PC-3 (cell line): Measurements from ENCODE around the gene CEBPA.

Experiments used
- EZH2 ChIP-seq: fragments of 300-600 bp; sonication (generic); IDR thresholded peaks from one replicate; pipeline ENCODE4 v1.6.1; 2017; ENCODE audit warnings: antibody characterized with exemption, mild to moderate bottlenecking, low read length; ENCODE audit not compliant: unreplicated experiment
- TF ChIP-seq, protein P1 (sequence below): fragments of 300-600 bp; sonication (generic); conservative IDR thresholded peaks from 2 replicates; pipeline ENCODE4 v1.5.1; 2017; ENCODE audit warnings: antibody characterized with exemption, low read depth, mild to moderate bottlenecking, low read length

DNA sequence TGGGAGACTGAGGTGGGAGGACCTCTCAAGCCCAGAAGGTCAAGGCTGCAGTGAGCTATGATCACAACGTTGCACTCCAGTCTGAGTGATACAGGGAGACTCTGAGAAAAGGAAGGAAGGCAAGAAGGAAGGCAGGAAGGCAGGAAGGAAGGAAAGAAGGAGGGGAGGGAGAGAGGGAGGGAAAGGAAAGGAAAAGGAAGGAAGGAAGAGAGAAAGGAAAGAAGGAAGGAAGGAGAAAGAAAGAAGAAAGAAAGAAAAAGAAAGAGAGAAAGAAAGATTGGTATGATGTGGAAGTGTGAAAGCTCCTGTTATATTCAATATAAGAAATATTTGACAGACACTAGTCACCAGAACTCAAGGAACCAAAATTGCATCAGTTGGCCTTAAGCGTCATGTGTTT lies 38.7 kb upstream of the CEBPA start:
- TF ChIP-seq, protein P1, sequence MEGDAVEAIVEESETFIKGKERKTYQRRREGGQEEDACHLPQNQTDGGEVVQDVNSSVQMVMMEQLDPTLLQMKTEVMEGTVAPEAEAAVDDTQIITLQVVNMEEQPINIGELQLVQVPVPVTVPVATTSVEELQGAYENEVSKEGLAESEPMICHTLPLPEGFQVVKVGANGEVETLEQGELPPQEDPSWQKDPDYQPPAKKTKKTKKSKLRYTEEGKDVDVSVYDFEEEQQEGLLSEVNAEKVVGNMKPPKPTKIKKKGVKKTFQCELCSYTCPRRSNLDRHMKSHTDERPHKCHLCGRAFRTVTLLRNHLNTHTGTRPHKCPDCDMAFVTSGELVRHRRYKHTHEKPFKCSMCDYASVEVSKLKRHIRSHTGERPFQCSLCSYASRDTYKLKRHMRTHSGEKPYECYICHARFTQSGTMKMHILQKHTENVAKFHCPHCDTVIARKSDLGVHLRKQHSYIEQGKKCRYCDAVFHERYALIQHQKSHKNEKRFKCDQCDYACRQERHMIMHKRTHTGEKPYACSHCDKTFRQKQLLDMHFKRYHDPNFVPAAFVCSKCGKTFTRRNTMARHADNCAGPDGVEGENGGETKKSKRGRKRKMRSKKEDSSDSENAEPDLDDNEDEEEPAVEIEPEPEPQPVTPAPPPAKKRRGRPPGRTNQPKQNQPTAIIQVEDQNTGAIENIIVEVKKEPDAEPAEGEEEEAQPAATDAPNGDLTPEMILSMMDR = no peak
- no peak for TF ChIP-seq EZH2
